HEK293 (cell line): ENCODE data around the gene NELL1.

ENCODE experiments used
- TCF7L2 ChIP-seq: IDR thresholded peaks from 2 replicates; pipeline ENCODE4 v1.6.1; 2011; ENCODE audit warnings: low read depth, mild to moderate bottlenecking, inconsistent platforms, low read length, moderate library complexity, borderline replicate concordance
- ZBTB20 ChIP-seq: fragments of 450-650 bp; formaldehyde crosslinking; IDR thresholded peaks from 2 replicates; pipeline ENCODE4 v1.5.1; 2016; ENCODE audit warnings: missing biosample characterization, missing genetic modification characterization
- ZNF132 ChIP-seq: fragments of 450-650 bp; formaldehyde crosslinking; IDR thresholded peaks from 2 replicates; pipeline ENCODE4 v1.5.1; 2017; ENCODE audit warnings: missing biosample characterization, missing genetic modification characterization, borderline replicate concordance
- ZNF24 ChIP-seq: fragments of 450-650 bp; formaldehyde crosslinking; IDR thresholded peaks from 2 replicates; pipeline ENCODE4 v1.5.1; 2016; ENCODE audit warnings: missing biosample characterization, missing genetic modification characterization
- ZNF341 ChIP-seq: fragments of 450-650 bp; formaldehyde crosslinking; IDR thresholded peaks from 2 replicates; pipeline ENCODE4; 2016; ENCODE audit warnings: low read depth, missing biosample characterization, missing genetic modification characterization
- ZNF558 ChIP-seq: fragments of 450-650 bp; formaldehyde crosslinking; IDR thresholded peaks from 2 replicates; pipeline ENCODE4 v1.5.1; 2016; ENCODE audit warnings: missing biosample characterization, missing genetic modification characterization
- TF ChIP-seq, protein P1 (sequence below): fragments of 450-650 bp; formaldehyde crosslinking; IDR thresholded peaks from 2 replicates; pipeline ENCODE4 v1.5.1; 2016; ENCODE audit warnings: missing biosample characterization, missing genetic modification characterization
- TF ChIP-seq, protein P2 (sequence below): sonication (generic); formaldehyde crosslinking; IDR thresholded peaks from 2 replicates; pipeline ENCODE4 v1.8.1; 2022; ENCODE audit warnings: mild to moderate bottlenecking, moderate library complexity, missing genetic modification reagents
- TF ChIP-seq, protein P3 (sequence below): fragments of 450-650 bp; formaldehyde crosslinking; optimal IDR thresholded peaks from 2 replicates; pipeline ENCODE3; 2016; ENCODE audit warnings: missing biosample characterization, mild to moderate bottlenecking, missing genetic modification characterization

DNA sequence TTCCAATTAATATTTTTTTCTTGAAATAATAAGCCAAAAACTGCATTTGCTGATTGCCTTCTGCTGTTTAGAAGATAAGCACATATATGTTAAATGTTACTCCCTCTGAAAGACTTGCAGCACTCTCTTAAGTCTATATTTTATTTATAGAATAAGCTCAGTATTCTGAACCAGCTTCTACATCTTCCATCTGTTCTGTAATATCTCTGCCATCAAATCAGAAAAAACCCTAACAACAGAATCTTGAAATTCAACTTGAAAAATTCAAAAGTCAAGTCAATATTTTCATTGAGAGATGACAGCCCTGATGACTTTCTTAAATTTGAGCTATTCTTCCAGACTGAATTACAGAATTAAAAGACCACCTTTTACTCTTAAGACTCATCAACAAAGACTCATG lies 247.9 kb downstream of the NELL1 start:
- TF ChIP-seq ZBTB20, result no peak
- TF ChIP-seq TCF7L2, result no peak
- TF ChIP-seq, protein P1, sequence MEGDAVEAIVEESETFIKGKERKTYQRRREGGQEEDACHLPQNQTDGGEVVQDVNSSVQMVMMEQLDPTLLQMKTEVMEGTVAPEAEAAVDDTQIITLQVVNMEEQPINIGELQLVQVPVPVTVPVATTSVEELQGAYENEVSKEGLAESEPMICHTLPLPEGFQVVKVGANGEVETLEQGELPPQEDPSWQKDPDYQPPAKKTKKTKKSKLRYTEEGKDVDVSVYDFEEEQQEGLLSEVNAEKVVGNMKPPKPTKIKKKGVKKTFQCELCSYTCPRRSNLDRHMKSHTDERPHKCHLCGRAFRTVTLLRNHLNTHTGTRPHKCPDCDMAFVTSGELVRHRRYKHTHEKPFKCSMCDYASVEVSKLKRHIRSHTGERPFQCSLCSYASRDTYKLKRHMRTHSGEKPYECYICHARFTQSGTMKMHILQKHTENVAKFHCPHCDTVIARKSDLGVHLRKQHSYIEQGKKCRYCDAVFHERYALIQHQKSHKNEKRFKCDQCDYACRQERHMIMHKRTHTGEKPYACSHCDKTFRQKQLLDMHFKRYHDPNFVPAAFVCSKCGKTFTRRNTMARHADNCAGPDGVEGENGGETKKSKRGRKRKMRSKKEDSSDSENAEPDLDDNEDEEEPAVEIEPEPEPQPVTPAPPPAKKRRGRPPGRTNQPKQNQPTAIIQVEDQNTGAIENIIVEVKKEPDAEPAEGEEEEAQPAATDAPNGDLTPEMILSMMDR (tag by site-specific recombination), result no peak
- no peak for TF ChIP-seq ZNF558
- TF ChIP-seq, protein P2, sequence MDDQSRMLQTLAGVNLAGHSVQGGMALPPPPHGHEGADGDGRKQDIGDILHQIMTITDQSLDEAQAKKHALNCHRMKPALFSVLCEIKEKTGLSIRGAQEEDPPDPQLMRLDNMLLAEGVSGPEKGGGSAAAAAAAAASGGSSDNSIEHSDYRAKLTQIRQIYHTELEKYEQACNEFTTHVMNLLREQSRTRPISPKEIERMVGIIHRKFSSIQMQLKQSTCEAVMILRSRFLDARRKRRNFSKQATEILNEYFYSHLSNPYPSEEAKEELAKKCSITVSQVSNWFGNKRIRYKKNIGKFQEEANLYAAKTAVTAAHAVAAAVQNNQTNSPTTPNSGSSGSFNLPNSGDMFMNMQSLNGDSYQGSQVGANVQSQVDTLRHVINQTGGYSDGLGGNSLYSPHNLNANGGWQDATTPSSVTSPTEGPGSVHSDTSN (CRISPR knock-in tag), result no peak
- no peak for TF ChIP-seq ZNF341 (tag by site-specific recombination)
- TF ChIP-seq ZNF132 (tag by site-specific recombination), result no peak
- TF ChIP-seq, protein P3, sequence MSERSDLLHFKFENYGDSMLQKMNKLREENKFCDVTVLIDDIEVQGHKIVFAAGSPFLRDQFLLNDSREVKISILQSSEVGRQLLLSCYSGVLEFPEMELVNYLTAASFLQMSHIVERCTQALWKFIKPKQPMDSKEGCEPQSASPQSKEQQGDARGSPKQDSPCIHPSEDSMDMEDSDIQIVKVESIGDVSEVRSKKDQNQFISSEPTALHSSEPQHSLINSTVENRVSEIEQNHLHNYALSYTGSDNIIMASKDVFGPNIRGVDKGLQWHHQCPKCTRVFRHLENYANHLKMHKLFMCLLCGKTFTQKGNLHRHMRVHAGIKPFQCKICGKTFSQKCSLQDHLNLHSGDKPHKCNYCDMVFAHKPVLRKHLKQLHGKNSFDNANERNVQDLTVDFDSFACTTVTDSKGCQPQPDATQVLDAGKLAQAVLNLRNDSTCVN (tag by site-specific recombination), result no peak
- no peak for TF ChIP-seq ZNF24 (tag by site-specific recombination)
